Inflammatory macrophage treated with lipopolysaccharide for 4 hours (primary cell): ENCODE results near the gene GRAMD4.

Source experiments
- DNase-seq: peaks from one replicate; pipeline ENCODE4 v3.0.0-alpha.2; 2020

The GRAMD4 gene

DNA sequence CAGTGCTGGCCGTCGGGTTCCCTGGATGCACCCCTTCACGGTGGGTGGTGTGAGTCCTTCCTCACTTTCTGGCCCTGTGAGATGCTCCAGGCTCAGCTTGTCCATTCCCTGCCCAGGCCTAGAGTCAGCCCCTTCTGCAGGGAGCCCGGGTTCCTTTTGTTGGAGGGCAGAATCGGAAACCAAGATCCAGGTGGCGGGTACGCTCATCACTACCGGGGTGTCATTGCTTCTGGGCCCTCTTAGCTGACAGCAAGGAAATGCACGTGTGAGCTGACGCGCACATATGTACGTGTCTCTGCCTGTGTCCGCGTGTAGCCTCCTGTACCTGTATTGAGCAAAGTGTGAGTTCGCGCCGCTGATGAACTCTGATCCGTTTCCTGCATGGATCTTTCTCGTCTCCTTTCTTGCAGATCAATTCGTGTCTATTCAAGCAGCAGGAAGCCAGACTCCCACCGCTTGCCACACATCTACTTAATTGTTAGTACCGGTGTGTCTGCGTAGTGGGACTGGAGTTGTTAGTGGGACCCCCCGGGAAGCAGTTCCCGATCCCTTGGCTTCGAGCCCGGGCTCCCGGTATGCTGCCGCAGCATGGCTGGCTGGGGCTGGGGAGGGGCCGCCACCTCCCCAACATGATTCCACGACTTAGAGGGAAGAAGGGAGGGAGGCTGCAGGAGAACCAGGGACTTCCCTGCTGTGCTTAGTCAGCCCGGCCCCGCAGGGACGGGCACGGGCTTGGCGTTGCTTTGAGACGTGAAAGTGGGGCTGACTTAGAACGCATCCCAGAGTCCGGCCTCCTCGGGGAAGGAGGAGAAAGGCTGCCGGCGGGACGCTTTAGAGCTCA is 35.9 kb upstream of the GRAMD4 start:
- DNase-seq, result no peak

- DNase-seq, result no peak
Observed at GRCh38 chr22:46585340-46586122, 34.7 kb upstream of the GRAMD4 start.

- DNase-seq, result no peak
Observed at GRCh38 chr22:46586123-46586519, 34.1 kb upstream of the GRAMD4 start.

DNA sequence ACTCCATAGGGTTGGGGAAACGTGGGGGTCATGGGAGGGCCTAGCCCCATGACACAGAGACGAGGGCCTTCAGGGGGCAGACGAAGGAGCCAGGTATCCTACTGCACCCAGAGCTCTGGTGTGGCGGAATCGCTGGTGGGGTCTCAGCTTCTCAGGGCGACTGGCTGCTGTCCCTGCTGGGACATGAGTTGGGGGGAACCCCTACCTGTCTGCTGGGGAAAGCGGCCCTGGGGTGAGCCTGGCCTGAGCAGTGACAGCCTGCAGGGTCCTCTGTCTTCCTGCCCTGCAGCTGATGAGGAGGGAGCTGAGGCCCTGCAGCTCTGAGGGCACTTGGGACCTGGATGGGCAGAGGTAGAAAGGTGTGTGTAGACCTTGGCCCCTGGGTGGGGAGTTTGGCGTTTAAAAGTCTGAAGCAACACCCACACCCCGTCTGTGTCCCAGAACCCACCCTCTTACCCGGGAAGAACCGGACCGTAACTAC is 33.6 kb upstream of the GRAMD4 start:
- DNase-seq, result no peak

- DNase-seq, result no peak
Observed at GRCh38 chr22:46587061-46587460, 33.1 kb upstream of the GRAMD4 start.

GRCh38 chr22:46587492-46588278 is 32.5 kb upstream of the GRAMD4 start:
- peak; percentile 24 for DNase-seq

GRCh38 chr22:46588279-46589140 is 31.7 kb upstream of the GRAMD4 start:
- no peak for DNase-seq

DNA sequence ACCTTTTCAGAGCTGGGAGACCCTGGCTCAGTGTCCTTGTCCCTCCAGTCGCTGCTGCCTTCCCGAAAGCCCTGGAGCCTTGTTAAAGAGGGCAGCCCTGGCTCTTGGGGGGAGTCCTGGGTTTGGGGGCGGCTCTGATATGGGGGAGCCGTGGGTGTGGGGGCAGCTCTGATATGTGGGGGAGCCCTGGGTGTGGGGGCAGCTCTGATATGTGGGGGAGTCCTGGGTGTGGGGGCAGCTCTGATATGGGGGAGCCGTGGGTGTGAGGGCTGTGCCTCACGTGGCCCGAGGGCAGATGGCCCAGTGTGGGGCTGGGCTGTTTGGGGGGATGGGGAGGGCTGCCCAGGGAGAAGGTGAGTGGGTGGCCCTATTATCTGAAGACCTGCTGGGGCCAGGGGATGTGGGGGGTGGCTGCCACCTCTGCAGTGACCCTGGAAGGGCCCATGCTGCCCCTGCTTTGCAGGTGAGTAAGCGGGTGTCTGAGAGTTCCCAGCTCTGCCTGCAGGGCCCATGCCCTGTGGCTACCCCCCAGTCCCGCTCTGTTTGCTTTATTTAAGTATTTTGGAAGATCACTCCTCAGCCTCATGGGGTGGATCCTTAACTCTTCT is 30.9 kb upstream of the GRAMD4 start:
- DNase-seq, result no peak

DNA sequence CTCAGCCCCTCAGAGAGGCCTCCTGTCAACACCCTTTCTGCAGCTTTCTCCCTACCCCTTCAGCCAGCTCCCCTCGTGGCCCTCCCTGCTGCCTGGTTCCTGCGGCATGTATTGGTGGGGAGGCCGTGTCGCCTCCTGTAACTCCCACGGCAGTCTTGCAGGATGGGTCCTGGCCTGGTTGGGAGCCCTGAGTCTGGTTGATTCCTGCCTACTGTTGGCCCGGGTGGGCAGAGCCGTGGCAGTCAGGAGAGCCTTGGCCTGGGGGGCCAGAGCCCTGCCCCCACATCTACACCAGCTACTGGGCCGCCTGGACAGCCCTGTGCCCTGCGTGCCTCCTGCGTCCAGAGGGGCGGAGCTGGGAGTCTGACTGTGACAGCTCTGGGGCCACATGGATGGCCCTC is 30.3 kb upstream of the GRAMD4 start:
- no peak for DNase-seq

GRCh38 chr22:46590334-46590733 is 29.9 kb upstream of the GRAMD4 start:
- no peak for DNase-seq

- no peak for DNase-seq
Observed at GRCh38 chr22:46591930-46592329, 28.3 kb upstream of the GRAMD4 start.

DNA sequence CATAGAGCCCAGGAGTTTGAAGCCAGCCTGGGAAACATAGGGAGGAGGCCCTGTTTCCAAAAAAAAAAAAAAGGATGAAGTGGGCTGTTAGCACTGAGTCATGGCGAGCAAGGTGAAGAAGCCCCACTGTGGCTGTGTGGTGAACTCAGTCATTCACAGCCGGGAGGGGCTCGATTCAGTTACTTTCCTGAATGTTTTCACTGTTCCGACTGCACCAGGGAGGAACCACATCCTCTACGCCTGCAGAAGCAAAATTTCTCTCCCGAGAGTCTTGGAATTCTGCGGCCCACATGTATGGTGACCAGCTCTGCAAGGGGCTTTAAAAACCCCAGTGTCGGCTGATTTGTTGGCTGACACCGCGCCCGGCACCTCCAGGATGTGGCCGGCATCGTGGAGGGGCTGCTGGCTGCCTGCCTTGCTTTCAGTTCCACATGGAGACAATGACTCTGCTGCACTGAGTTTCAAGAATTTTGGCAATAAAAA is 27.8 kb upstream of the GRAMD4 start:
- peak; percentile 73 for DNase-seq

GRCh38 chr22:46593211-46593681 is 26.9 kb upstream of the GRAMD4 start:
- peak; percentile 90 for DNase-seq

- DNase-seq, result no peak
Observed at GRCh38 chr22:46593996-46594946, 25.9 kb upstream of the GRAMD4 start.

DNA sequence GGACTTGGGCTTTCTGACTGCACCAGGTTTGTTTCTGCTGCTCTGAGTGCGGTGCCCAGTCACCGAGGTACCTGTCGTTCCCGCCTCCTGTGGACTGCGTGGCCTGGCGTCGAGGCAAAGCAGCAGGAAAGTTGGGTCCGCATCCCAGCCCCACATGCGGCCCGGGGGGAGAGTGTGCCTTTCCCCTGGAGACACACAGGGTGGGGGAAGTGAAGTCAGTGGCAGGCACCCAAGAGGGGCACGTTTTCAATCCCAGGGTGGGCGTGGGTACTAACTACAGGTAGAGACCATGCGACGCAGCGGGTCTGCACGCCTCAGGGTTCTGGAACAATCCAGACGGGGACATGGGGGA is 25.3 kb upstream of the GRAMD4 start:
- DNase-seq, result no peak

DNA sequence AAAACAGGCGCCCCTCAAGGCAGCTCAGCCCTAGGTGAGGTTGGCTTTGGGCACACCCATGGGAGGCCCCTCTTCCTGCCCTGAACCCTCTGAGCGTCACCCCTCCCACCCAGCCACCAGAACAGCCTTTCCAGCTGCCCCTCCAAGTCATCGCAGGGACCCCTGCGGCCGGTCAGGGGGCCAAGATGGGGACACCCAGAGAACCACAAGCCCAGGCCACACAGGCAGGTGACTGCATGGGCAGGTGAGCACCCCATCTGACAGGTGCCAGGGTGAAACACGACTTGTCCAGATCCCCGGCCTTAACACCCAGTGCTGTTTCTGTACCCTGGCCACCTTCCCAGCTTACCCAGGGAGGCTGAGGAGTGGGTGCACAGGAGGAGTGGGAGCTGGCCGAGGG is 24.6 kb upstream of the GRAMD4 start:
- DNase-seq, result no peak

GRCh38 chr22:46596032-46596441 is 24.1 kb upstream of the GRAMD4 start:
- DNase-seq, result no peak

DNA sequence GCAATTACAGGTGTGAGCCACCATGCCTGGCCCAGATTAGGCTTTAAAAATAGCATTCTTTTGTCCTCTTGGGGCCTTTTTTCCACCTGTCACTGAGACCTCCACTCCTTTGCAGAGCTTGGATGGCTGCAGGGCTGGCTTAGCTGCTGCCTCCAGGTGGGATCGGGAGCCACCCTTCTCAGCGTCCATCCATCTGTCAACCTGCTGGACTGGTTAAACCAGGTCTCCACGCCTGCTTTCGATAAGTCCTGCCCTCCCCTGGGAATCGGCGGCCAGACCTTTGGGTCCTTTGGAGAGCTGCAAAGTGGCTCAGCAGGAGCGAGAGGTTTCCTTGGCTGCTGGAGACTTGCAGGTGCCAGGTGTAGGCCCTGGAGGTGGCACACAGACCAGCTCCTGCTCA is 23.4 kb upstream of the GRAMD4 start:
- DNase-seq, result no peak

GRCh38 chr22:46598224-46598623 is 22.0 kb upstream of the GRAMD4 start:
- no peak for DNase-seq

- peak; percentile 89 for DNase-seq
Observed at GRCh38 chr22:46598737-46599424, 21.3 kb upstream of the GRAMD4 start.
